PC-9 (cell line): ENCODE results near the gene CHDH. TPM values are rescaled to one million over a fixed set of nuclear protein-coding genes. Genes with fewer than 3 reads are reported as not detected.

Experiments used
- BruUV-seq: library from RNA; stranded (reverse); fragments of 400-500 nt; replicated peaks from 2 replicates; lab custom pipeline; 2021; lab: Mats Ljungman, UMichigan
- CTCF ChIA-PET: fragments of 300-600 bp; sonication (Branson Sonifier 250); formaldehyde crosslinking; loops from one replicate; lab custom pipeline; 2022; ENCODE audit warnings: antibody characterized with exemption; lab: Charles Lee
- POLR2A ChIA-PET: fragments of 300-600 bp; sonication (Branson Sonifier 250); formaldehyde crosslinking; loops from one replicate; lab custom pipeline; 2022; ENCODE audit warnings: antibody characterized with exemption; ENCODE audit not compliant: unreplicated experiment; lab: Charles Lee
- DNase-seq, 2 experiments: peaks; one replicate each; pipeline versions ENCODE4 v3.0.0 to v3.0.0-alpha.2; 2015 to 2022; ENCODE audit warnings: mixed read lengths in 1 of 2
- H2AFZ ChIP-seq: fragments of 200-600 bp; sonication (generic); 2 replicates; pipeline ENCODE4 v1.8.1; 2017; ENCODE audit warnings: antibody characterized with exemption
- H3F3A ChIP-seq: fragments of 200-600 bp; sonication (generic); 2 replicates; pipeline ENCODE4 v1.8.1; 2017; ENCODE audit warnings: antibody characterized with exemption, mild to moderate bottlenecking, low read depth; ENCODE audit not compliant: insufficient read depth
- H3K27ac ChIP-seq: fragments of 200-600 bp; sonication (generic); 2 replicates; pipeline ENCODE4 v1.6.1; 2016; ENCODE audit warnings: mixed run types
- H3K27me3 ChIP-seq: fragments of 200-600 bp; sonication (generic); 2 replicates; pipeline ENCODE4 v1.6.1; 2016; ENCODE audit warnings: low read depth, mixed run types; ENCODE audit not compliant: insufficient read depth
- H3K36me3 ChIP-seq: fragments of 200-600 bp; sonication (generic); 2 replicates; pipeline ENCODE4 v1.6.1; 2016; ENCODE audit warnings: low read depth, mixed run types
- H3K4me1 ChIP-seq: fragments of 200-600 bp; sonication (generic); replicated peaks from 2 replicates; pipeline ENCODE4 v1.6.1; 2016; ENCODE audit warnings: mixed run types; ENCODE audit not compliant: insufficient read depth
- H3K4me2 ChIP-seq: fragments of 200-600 bp; sonication (generic); 2 replicates; pipeline ENCODE4 v1.6.1; 2017; ENCODE audit warnings: mixed run types
- H3K4me3 ChIP-seq: fragments of 200-600 bp; sonication (generic); 2 replicates; pipeline ENCODE4 v1.6.1; 2016; ENCODE audit warnings: mixed run types
- H3K79me2 ChIP-seq: fragments of 200-600 bp; sonication (generic); 2 replicates; pipeline ENCODE4 v1.6.1; 2017; ENCODE audit warnings: low read depth, mixed run types
- H3K9me2 ChIP-seq: fragments of 200-600 bp; sonication (generic); 2 replicates; pipeline ENCODE4 v1.8.1; 2017; ENCODE audit warnings: mild to moderate bottlenecking; ENCODE audit not compliant: insufficient read depth
- H3K9me3 ChIP-seq: fragments of 200-600 bp; sonication (generic); 2 replicates; pipeline ENCODE4 v1.8.1; 2016; ENCODE audit warnings: low read depth; ENCODE audit not compliant: insufficient read depth
- H4K20me1 ChIP-seq: fragments of 200-600 bp; sonication (generic); 2 replicates; pipeline ENCODE4 v1.8.1; 2017; ENCODE audit not compliant: insufficient read depth
- EZH2 ChIP-seq: fragments of 200-600 bp; sonication (generic); IDR thresholded peaks from 2 replicates; pipeline ENCODE4 v1.8.0; 2017; ENCODE audit warnings: antibody characterized with exemption, low read depth
- intact Hi-C: fragments of 100-400 bp; cut with micrococcal nuclease; formaldehyde crosslinking; loops from one replicate; pipeline ENCODE4 v1.10.0; 2022; ENCODE audit not compliant: unreplicated experiment
- total RNA-seq: library from RNA; stranded (reverse); gene quantifications from 2 replicates; pipeline ENCODE4 v1.2.3, GENCODE V29; 2021
- TF ChIP-seq, protein P1 (sequence below): fragments of 200-600 bp; sonication (generic); conservative IDR thresholded peaks from 2 replicates; pipeline ENCODE4 v1.6.1; 2017; ENCODE audit warnings: mixed run types, antibody characterized with exemption, mild to moderate bottlenecking, moderate library complexity

Gene CHDH
- total RNA-seq, 1 experiment from 2014 or later, result not detected

DNA sequence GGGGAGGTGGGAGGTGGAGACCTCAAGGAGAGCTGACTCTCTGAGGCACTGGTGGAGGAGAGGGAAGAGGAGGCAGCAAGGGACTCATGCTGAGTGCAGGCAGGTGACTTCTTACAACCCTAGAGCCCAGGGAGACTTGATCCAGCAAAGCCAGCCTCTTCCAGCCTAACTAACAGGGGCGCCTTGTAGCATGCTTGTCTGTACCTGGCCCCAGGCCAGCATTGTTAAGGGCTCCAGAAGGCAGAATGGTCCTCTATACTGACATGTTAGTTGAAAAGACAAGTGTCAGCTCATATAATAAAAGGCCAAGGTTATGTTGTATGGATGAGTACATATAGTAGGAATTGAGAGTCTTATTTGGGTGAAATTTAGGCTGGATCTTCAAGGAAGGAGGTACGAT is 65.4 kb downstream of the CHDH start:
- H3K27ac ChIP-seq, result no peak overlapping the region
- no peaks in the 10 kb centered on the region for H4K20me1 ChIP-seq
- no peaks in the 10 kb centered on the region for H3K36me3 ChIP-seq
- H3K4me2 ChIP-seq, result no peak overlapping the region
- no peak overlapping the region for H3K4me3 ChIP-seq
- no peaks in the 10 kb centered on the region for H3K79me2 ChIP-seq
- H3F3A ChIP-seq, result no peaks in the 10 kb centered on the region
- no peak for TF ChIP-seq EZH2
- TF ChIP-seq, protein P1, sequence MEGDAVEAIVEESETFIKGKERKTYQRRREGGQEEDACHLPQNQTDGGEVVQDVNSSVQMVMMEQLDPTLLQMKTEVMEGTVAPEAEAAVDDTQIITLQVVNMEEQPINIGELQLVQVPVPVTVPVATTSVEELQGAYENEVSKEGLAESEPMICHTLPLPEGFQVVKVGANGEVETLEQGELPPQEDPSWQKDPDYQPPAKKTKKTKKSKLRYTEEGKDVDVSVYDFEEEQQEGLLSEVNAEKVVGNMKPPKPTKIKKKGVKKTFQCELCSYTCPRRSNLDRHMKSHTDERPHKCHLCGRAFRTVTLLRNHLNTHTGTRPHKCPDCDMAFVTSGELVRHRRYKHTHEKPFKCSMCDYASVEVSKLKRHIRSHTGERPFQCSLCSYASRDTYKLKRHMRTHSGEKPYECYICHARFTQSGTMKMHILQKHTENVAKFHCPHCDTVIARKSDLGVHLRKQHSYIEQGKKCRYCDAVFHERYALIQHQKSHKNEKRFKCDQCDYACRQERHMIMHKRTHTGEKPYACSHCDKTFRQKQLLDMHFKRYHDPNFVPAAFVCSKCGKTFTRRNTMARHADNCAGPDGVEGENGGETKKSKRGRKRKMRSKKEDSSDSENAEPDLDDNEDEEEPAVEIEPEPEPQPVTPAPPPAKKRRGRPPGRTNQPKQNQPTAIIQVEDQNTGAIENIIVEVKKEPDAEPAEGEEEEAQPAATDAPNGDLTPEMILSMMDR, result no peak
- ChIA-PET POLR2A (no interaction called here), CTCF (no interaction called here)
- no TSS peak for BruUV-seq
- no peaks in the 10 kb centered on the region for H3K9me3 ChIP-seq
- H3K27me3 ChIP-seq, result peaks cover 80% of the 10 kb centered on the region
- DNase-seq, result no peak
- H2AFZ ChIP-seq, result no peak overlapping the region
- H3K4me1 ChIP-seq, result no peaks in the 10 kb centered on the region
- no peaks in the 10 kb centered on the region for H3K9me2 ChIP-seq
- intact Hi-C loops, result no loop called here

DNA sequence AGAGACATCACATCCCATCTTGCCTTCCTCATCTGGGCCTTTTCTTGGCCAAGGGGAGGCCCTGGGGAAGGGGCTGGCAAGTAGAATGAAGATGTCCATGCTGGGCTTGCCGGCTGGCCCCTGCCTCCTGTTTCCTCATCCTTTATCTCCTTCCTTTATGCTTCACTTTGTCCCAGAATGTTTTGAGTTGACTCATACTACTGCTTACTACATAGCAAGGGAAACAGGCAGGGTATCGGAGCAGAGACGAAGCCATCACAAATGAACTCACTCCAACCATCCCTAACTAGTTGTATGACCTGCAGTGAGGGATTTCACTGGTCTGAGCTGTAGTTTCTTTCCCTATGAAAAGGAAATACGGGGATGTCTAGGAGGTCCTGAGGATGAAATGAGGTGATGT is 66.0 kb downstream of the CHDH start:
- no peaks in the 10 kb centered on the region for H3K36me3 ChIP-seq
- peaks cover 81% of the 10 kb centered on the region for H3K27me3 ChIP-seq
- BruUV-seq, result no TSS peak
- no peak overlapping the region for H3K4me3 ChIP-seq
- intact Hi-C loops, result no loop called here
- no peak overlapping the region for H3K27ac ChIP-seq
- no peaks in the 10 kb centered on the region for H3F3A ChIP-seq
- H3K4me2 ChIP-seq, result no peak overlapping the region
- no peak for TF ChIP-seq EZH2
- TF ChIP-seq, protein P1, result no peak
- no peak for DNase-seq
- H3K9me3 ChIP-seq, result no peaks in the 10 kb centered on the region
- CTCF ChIA-PET, result no interaction called here
- H3K4me1 ChIP-seq, result no peaks in the 10 kb centered on the region
- no peaks in the 10 kb centered on the region for H3K79me2 ChIP-seq
- no peaks in the 10 kb centered on the region for H3K9me2 ChIP-seq
- POLR2A ChIA-PET, result no interaction called here
- H2AFZ ChIP-seq, result no peak overlapping the region
- H4K20me1 ChIP-seq, result no peaks in the 10 kb centered on the region

DNA sequence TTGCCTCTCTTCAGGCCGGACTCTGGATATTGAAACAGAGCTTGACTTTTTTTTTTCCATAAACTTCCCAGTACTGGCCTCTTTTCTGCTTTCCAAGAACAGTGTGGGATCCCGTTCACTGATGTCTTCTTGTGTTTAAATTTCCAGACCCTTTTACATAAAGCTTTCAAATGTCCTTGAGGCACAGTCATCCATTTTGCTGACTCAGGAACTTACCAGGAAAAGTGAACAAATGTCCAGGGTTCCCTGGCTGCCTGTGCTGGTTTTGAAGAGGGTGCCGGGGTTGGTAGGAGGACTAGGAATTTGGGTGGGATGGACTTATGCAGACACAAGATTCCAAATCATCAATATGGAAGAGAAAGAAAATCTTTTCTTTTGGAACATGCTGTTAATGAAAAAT is 68.1 kb downstream of the CHDH start:
- intact Hi-C loops, result no loop called here
- Histone ChIP-seq H3K4me2 (no peak overlapping the region), H3K9me3 (no peaks in the 10 kb centered on the region), H3F3A (no peaks in the 10 kb centered on the region), H2AFZ (no peak overlapping the region), H4K20me1 (no peaks in the 10 kb centered on the region), H3K36me3 (no peaks in the 10 kb centered on the region), H3K4me3 (no peak overlapping the region), H3K27ac (no peak overlapping the region), H3K27me3 (peaks cover 87% of the 10 kb centered on the region), H3K79me2 (no peaks in the 10 kb centered on the region), H3K9me2 (no peaks in the 10 kb centered on the region), H3K4me1 (no peaks in the 10 kb centered on the region)
- DNase-seq, result no peak
- ChIA-PET POLR2A (no interaction called here), CTCF (no interaction called here)
- BruUV-seq, result no TSS peak
- TF ChIP-seq, protein P1, result no peak
- TF ChIP-seq EZH2, result no peak
